ENCODE data around the gene CCL21.

CCL21 gene

GRCh38 chr9:34669809-34670562 is 40.0 kb downstream of the CCL21 start:
- DNase-seq (ENCODE audit: low read depth) = no peak

GRCh38 chr9:34665381-34666250 is 44.3 kb downstream of the CCL21 start:
- peak; percentile 97 for DNase-seq (ENCODE audit: low read depth)

GRCh38 chr9:34665067-34665380 is 44.9 kb downstream of the CCL21 start:
- no peak for DNase-seq (ENCODE audit: low read depth)

DNA sequence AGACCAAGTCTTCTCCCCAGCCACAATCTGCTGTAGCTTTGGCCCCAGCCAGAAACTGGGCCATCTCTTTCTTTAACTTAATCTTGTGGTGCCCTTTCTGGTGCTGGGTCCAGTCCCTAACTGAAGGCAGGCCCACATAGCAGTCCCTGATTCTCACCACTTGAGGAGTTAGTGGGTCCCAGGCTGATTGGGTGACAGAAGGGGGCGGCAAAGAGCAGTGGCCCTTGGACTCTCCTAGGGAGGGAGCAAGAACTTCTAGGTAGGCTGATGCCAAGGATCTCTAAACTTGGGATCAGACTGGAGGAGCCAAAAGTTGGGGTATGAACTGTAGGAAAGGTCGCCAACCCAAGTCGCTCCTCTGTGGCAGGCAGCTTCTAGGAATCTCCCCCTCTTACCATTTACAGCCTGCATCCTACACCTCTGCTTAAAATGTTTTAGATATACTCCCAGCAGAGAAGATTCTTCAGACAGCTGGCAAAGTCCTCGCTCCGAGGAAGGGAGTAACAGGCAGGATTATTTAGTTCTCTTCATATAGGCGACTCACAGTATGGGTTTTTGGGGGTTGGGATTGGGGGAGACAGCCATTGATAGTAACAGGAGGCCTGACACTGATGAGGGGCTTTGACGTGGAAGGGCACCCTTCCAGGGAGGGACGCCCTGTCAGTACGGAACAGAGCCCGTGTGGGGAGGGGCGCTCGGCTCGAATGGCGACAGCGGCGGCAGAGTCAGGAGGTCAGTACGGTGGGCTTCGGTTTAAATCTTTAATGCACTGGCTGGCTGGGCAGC is 45.5 kb downstream of the CCL21 start:
- peak; percentile 85 for DNase-seq (ENCODE audit: low read depth)

DNA sequence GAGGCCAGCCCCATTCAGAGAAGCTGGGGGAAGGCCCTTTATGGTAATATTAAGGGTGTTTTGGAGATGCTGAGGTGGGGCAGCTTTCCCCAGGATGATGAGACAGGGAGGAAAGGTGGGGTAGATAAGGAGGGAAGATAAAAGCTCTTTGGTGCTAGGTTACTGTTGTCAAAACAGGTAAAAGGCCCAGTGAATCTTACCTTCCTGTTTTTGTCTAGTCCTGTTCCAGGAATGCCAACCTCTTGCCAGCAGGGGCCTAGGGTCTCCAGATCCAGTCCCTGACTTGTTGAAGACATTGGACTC is 46.7 kb downstream of the CCL21 start:
- no peak for DNase-seq (ENCODE audit: low read depth)

- no peak for DNase-seq (ENCODE audit: low read depth)
These were observed 47.2 kb downstream of the CCL21 start, which contains the start of gene CCL27 for GRCh38 chr9:34662526-34663302. TSS of gene CCL27 (minus strand) at chr9:34662657. CDS start at chr9:34662633, 24 bp downstream.

DNA sequence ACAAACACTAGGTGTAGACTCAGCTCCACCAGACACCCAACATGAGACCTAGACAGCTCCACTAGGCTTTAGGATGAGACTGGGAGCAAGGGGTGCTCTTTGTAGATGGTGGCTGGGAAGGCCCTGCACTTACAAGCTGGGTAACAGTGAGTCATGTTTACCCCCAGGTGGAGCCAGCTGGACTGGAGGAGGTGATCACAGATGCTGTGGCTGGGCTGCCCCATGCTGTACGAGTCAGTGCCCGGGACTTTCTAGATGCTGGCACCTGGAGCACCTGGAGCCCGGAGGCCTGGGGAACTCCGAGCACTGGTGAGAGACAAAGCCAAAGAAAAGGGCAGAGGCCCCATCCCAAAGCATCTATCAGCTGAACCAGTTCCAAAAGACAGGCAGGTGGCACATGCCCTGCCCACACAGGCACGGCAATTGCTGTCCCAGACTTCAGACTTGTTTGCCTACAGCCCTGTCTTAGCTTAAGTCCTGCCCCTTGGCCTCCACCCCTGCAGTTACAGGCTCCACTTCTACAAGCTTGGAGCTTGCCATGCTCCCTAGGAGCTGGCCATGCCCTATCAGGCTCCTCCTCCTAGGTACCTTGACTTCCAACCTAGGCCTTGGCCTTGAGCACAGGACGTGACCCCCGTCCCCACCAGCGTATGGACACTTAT is 50.2 kb downstream of the CCL21 start:
- peak; percentile 29 for DNase-seq (ENCODE audit: low read depth)

All from ELR (cell line).